ENCODE measurements around the gene GAL3ST2. TPM values are rescaled to one million over a fixed set of nuclear protein-coding genes. Genes with fewer than 3 reads are reported as not detected.

The GAL3ST2 gene
- polyA plus RNA-seq, 1 experiment, result not detected

DNA sequence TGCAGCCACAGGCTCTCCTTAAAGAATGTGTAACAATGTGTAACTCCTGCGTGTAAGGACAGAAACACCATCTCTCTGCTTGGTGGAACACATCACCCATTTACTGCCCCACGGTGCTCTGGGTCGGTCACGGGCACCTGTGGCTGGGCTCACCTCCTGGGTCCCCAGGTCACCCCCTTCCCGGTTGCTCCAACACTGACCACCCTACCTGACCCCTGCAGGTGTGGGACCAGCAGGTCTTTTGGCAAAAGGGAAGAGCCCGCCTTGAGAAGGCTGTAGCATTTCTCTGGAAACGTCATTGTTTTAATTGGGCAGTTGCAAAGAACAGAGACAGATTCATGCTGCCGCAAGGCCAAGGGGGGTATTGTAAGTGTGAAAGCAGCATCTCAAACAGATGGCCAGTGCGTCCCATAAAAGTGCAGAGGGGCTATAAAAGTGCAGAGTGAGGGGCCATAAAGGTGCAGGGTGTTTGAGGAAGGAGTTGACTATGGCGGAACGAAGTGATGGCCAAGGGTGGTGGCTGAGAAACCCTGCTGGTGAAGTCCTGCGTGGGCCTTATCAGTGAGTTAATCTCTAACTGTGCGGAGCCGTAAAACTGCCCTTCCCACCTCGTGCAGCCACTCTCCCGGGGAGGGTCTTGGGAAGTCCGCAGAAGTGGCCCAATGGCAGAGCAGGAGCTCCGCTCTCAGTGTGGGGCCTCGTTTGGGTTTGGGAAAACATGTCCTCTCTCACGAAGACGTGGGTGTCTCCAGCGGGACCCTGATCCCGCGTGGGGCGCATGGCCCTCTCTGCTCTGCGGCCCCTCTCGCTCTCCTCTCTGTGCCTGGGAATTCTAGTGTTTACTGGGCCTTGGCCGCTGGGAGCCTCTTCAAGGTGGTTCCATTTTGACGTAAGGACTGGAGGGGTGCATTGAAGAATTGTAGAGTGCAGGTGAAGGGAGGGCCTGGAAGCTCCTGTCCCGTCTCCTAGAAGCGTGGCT lies 18.7 kb downstream of the GAL3ST2 start:
- TF ChIP-seq, protein P1, sequence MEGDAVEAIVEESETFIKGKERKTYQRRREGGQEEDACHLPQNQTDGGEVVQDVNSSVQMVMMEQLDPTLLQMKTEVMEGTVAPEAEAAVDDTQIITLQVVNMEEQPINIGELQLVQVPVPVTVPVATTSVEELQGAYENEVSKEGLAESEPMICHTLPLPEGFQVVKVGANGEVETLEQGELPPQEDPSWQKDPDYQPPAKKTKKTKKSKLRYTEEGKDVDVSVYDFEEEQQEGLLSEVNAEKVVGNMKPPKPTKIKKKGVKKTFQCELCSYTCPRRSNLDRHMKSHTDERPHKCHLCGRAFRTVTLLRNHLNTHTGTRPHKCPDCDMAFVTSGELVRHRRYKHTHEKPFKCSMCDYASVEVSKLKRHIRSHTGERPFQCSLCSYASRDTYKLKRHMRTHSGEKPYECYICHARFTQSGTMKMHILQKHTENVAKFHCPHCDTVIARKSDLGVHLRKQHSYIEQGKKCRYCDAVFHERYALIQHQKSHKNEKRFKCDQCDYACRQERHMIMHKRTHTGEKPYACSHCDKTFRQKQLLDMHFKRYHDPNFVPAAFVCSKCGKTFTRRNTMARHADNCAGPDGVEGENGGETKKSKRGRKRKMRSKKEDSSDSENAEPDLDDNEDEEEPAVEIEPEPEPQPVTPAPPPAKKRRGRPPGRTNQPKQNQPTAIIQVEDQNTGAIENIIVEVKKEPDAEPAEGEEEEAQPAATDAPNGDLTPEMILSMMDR (IDR thresholded peaks at IDR 0.05; ENCODE audit: insufficient read depth, low read depth, low read length), result no peak
- POLR2A ChIA-PET, result interaction anchor here (0.6 kb wide), 1 partner anchor 439 kb away, joined by 4 read pairs; no protein-coding TSS in a partner anchor
- Histone ChIP-seq H3K36me3 (ENCODE audit: control insufficient read depth, insufficient read depth, low read length) (no peaks in the 10 kb centered on the region), H3K4me3 (ENCODE audit: low read depth, low read length) (no peak overlapping the region), H3K27me3 (ENCODE audit: control insufficient read depth, insufficient read depth, low read length) (peaks cover 6% of the 10 kb centered on the region)
- CTCF ChIA-PET, result no interaction called here
- DNase-seq (ENCODE audit: low read depth), result no peak

- Histone ChIP-seq H3K4me3 (ENCODE audit: low read depth, low read length) (no peak overlapping the region), H3K36me3 (ENCODE audit: control insufficient read depth, insufficient read depth, low read length) (no peaks in the 10 kb centered on the region), H3K27me3 (ENCODE audit: control insufficient read depth, insufficient read depth, low read length) (peaks cover 6% of the 10 kb centered on the region)
- TF ChIP-seq, protein P1 (IDR thresholded peaks at IDR 0.05; ENCODE audit: insufficient read depth, low read depth, low read length), result no peak
- CTCF ChIA-PET, result no interaction called here
- DNase-seq (ENCODE audit: low read depth), result no peak
- POLR2A ChIA-PET, result no interaction called here
Observed at GRCh38 chr2:241796209-241796608, 19.6 kb downstream of the GAL3ST2 start.

DNA sequence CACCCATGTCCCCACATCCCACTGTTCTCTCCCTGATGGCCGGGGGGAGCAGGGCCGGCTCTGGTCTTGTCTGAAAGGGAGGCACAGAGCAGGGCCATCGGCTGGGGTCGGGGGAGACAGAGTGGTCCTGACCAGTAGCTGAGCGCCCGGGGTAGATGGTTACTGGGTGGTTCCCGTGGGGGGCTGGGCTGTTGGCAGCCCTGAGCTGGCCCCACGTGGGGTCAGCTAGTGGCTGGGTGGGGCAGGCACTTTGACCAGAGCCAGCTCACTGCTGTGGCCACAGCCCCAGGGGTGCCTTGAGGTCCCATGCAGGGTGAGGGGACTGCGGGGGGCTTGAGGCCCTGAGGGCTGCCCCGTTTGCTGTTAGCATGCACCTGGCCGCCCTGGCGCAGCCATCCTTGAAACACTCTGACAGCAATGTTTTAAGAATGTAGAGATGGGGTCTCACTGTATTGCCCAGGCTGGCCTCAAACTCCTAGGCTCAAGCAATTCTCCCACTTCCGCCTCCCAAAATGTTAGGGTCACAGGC lies 20.1 kb downstream of the GAL3ST2 start:
- CTCF ChIA-PET, result no interaction called here

DNA sequence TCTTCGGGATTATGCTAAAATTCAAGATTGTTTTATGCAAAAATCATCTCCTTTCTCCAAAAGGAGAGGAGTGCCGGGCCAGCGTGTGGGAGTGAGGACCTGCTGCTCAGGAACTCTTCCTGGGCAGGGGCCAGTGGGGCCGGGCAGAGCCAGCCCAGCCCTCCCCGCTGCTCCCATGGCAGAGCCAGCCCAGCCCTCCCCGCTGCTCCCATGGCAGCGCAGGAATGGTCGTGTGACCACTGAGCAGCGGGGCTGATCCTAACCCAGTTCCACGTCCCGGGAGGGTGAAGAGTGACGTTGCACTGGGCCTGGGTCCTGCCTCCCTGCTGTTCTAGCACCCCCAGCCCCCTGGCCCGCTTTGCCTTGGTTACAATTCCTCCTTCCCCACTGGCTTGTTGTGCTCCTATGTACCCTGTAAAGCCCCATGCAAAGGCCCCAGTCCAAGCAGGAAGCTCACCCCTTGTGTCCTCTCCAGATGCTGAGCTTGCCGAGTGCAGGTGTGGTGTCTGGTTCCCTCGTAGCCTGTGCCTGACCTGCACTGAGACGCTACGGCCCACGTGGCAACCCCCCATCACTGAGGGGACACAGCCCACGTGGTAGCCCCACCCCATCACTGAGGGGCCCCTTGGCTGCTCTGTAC lies 20.9 kb downstream of the GAL3ST2 start:
- Histone ChIP-seq H3K27me3 (ENCODE audit: control insufficient read depth, insufficient read depth, low read length) (peaks cover 6% of the 10 kb centered on the region), H3K36me3 (ENCODE audit: control insufficient read depth, insufficient read depth, low read length) (no peaks in the 10 kb centered on the region), H3K4me3 (ENCODE audit: low read depth, low read length) (no peak overlapping the region)
- POLR2A ChIA-PET, result no interaction called here
- CTCF ChIA-PET, result no interaction called here
- TF ChIP-seq, protein P1 (IDR thresholded peaks at IDR 0.05; ENCODE audit: insufficient read depth, low read depth, low read length), result no peak
- DNase-seq (ENCODE audit: low read depth), result no peak

More for the DNA sequence above, 20.1 kb downstream of the GAL3ST2 start:
- Histone ChIP-seq H3K4me3 (ENCODE audit: low read depth, low read length) (no peak overlapping the region), H3K36me3 (ENCODE audit: control insufficient read depth, insufficient read depth, low read length) (no peaks in the 10 kb centered on the region), H3K27me3 (ENCODE audit: control insufficient read depth, insufficient read depth, low read length) (peaks cover 6% of the 10 kb centered on the region)
- POLR2A ChIA-PET, result no interaction called here
- TF ChIP-seq, protein P1 (IDR thresholded peaks at IDR 0.05; ENCODE audit: insufficient read depth, low read depth, low read length), result no peak
- no peak for DNase-seq (ENCODE audit: low read depth)

DNA sequence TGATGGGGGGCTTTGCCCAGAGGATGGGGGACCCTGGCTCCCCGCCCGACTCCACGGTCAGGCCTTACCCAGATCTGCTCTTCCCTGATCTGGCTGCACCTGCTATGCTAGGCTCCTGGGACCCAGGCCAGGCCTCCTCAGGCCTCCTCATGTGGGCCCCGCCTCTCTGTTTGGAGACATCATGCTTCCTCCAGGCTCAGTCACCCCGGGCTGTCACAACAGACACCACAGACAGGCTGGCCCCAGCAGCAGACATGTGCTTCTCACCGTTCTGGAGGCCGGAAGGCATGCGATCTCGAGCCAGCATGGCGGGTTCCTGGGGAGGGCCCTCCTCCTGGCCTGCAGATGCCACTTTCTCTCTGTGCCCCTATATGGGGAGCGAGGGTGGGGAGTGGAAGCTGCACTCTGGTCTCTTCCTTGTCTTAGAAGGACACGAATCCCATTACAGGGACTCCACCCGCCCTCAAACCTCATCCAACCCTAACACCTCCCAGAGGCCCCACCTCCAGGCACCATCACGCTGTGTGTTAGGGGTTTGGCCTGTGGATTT lies 21.5 kb downstream of the GAL3ST2 start:
- DNase-seq (ENCODE audit: low read depth), result no peak
- CTCF ChIA-PET, result no interaction called here
- TF ChIP-seq, protein P1 (IDR thresholded peaks at IDR 0.05; ENCODE audit: insufficient read depth, low read depth, low read length), result no peak

More for the DNA sequence above, 21.5 kb downstream of the GAL3ST2 start:
- Histone ChIP-seq H3K4me3 (ENCODE audit: low read depth, low read length) (no peak overlapping the region), H3K36me3 (ENCODE audit: control insufficient read depth, insufficient read depth, low read length) (no peaks in the 10 kb centered on the region), H3K27me3 (ENCODE audit: control insufficient read depth, insufficient read depth, low read length) (peaks cover 10% of the 10 kb centered on the region)
- POLR2A ChIA-PET, result no interaction called here

Measured in BJ (cell line).